Karpas-422 (cell line): Measurements from ENCODE around the gene RAB35. TPM values are rescaled to one million over a fixed set of nuclear protein-coding genes. Genes with fewer than 3 reads are reported as not detected.
"Not testable (repeated sequence)": the region's sequence is repeated elsewhere in the genome, so short reads cannot be mapped to it uniquely, and the experiment has no call there.

Source experiments
- DNase-seq: peaks from one replicate; pipeline ENCODE4 v3.0.0-alpha.2; 2015
- H2AFZ ChIP-seq: fragments of 200-600 bp; sonication (generic); 2 replicates; pipeline ENCODE4 v1.6.1; 2014; ENCODE audit warnings: antibody characterized with exemption, low read length, mixed read lengths
- H3K27ac ChIP-seq: fragments of 200-600 bp; sonication (generic); 2 replicates; pipeline ENCODE4 v1.5.1; 2014; ENCODE audit warnings: mild to moderate bottlenecking, low read length, moderate library complexity
- H3K27me3 ChIP-seq: fragments of 200-600 bp; sonication (generic); 2 replicates; pipeline ENCODE4 v1.6.1; 2014; ENCODE audit warnings: low read length, mixed read lengths
- H3K36me3 ChIP-seq: fragments of 200-600 bp; sonication (generic); 2 replicates; pipeline ENCODE4 v1.6.1; 2014; ENCODE audit warnings: low read length, mixed read lengths; ENCODE audit not compliant: insufficient read depth
- H3K4me1 ChIP-seq: fragments of 200-600 bp; sonication (generic); 2 replicates; pipeline ENCODE4 v1.6.1; 2014; ENCODE audit warnings: mild to moderate bottlenecking, low read length, mixed read lengths
- H3K4me2 ChIP-seq: fragments of 200-600 bp; sonication (generic); 2 replicates; pipeline ENCODE4 v1.6.1; 2014; ENCODE audit warnings: low read length, low read depth, mild to moderate bottlenecking; ENCODE audit not compliant: poor library complexity, severe bottlenecking
- H3K4me3 ChIP-seq: fragments of 200-600 bp; sonication (generic); 2 replicates; pipeline ENCODE4 v1.5.1; 2014; ENCODE audit warnings: mild to moderate bottlenecking, antibody characterized with exemption, low read length, mixed read lengths
- H3K79me2 ChIP-seq: fragments of 200-600 bp; sonication (generic); 2 replicates; pipeline ENCODE4 v1.6.1; 2014; ENCODE audit warnings: mild to moderate bottlenecking, low read length, mixed read lengths
- H3K9ac ChIP-seq: fragments of 200-600 bp; sonication (generic); 2 replicates; pipeline ENCODE4 v1.6.0; 2014; ENCODE audit warnings: low read length
- H3K9me2 ChIP-seq: fragments of 200-600 bp; sonication (generic), shearing (Covaris generic); replicated peaks from 2 replicates; pipeline ENCODE4 v1.6.0; 2014; ENCODE audit warnings: mild to moderate bottlenecking, low read length, moderate library complexity; ENCODE audit not compliant: insufficient read depth
- H3K9me3 ChIP-seq: fragments of 300-700, 200-600 bp; sonication (generic); 2 replicates; pipeline ENCODE4 v1.6.1; 2014; ENCODE audit warnings: low read length, mixed read lengths
- H4K20me1 ChIP-seq: fragments of 200-600 bp; sonication (generic); 2 replicates; pipeline ENCODE4 v1.6.1; 2014; ENCODE audit warnings: mild to moderate bottlenecking, antibody characterized with exemption, low read length, low read depth; ENCODE audit not compliant: insufficient read depth
- small RNA-seq: library from RNA; depleted of rRNA; stranded (forward); fragments of <200 nt; gene quantifications from one replicate; pipeline ENCODE3, GENCODE V24; 2014
- total RNA-seq: library from RNA; depleted of rRNA; stranded (reverse); fragments of >200 nt; shearing (Covaris generic); gene quantifications from 2 replicates; pipeline ENCODE4 v1.2.3, GENCODE V29; 2014; ENCODE audit warnings: low replicate concordance; rRNA removed

RAB35 gene
- total RNA-seq, 1 experiment from 2014 or later = 18.9 TPM

DNA sequence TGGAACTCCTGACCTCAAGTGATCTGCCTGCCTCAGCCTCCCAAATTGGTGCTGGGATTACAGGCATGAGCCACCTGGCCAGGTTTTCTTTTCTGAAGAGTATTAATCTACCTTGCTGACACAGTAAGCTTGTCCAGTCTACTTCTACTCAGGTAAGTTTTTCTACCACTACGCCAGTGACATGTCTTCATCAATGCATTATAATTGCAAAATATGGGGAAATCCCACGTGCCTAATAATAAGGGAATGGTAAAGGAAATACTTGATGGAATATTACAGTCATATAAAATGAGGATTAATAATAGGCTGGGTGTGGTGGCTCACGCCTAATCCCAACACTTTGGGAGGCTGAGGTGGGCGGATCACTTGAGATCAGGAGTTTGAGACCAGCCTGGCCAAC, 62.3 kb downstream of the RAB35 start:
- no peak overlapping the region for H3K4me2 ChIP-seq
- no peak for DNase-seq

DNA sequence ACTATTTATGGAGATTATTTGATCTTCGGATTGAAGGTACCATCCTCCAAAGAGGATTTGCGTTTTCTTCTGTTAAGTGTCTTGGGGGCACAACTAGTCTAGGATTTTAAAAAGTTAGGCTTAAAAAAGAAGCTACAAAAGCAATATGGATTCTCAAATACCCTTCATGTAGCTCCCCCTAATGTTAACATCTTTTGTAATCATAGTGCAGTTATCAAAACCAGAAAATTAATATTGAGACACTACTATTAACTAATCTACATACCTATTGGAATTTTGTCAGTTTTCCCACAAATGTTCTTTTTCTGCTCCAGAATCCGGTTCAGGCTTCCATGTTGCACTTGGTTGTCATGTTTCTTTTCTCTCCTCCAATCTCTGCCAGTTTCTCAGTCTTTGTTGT, 65.0 kb downstream of the RAB35 start:
- peaks cover 52% of the 10 kb centered on the region for H3K79me2 ChIP-seq
- no peak for DNase-seq
- no peaks in the 10 kb centered on the region for H3K9me2 ChIP-seq
- no peaks in the 10 kb centered on the region for H3K36me3 ChIP-seq
- H4K20me1 ChIP-seq = no peaks in the 10 kb centered on the region
- no peak overlapping the region for H3K4me3 ChIP-seq
- H3K9me3 ChIP-seq = no peaks in the 10 kb centered on the region
- H3K9ac ChIP-seq = no peak overlapping the region
- H3K27me3 ChIP-seq = no peaks in the 10 kb centered on the region
- H3K4me2 ChIP-seq = no peak overlapping the region
- H3K4me1 ChIP-seq = no peaks in the 10 kb centered on the region
- H3K27ac ChIP-seq = no peak overlapping the region
- no peak overlapping the region for H2AFZ ChIP-seq

More for the DNA sequence above, 62.3 kb downstream of the RAB35 start:
- Histone ChIP-seq H3K9me2 (no peaks in the 10 kb centered on the region), H2AFZ (no peak overlapping the region), H3K36me3 (no peaks in the 10 kb centered on the region), H3K9ac (no peak overlapping the region), H4K20me1 (no peaks in the 10 kb centered on the region), H3K27me3 (no peaks in the 10 kb centered on the region), H3K9me3 (no peaks in the 10 kb centered on the region), H3K79me2 (peaks cover 36% of the 10 kb centered on the region), H3K4me3 (no peak overlapping the region), H3K4me1 (no peaks in the 10 kb centered on the region), H3K27ac (no peak overlapping the region)

DNA sequence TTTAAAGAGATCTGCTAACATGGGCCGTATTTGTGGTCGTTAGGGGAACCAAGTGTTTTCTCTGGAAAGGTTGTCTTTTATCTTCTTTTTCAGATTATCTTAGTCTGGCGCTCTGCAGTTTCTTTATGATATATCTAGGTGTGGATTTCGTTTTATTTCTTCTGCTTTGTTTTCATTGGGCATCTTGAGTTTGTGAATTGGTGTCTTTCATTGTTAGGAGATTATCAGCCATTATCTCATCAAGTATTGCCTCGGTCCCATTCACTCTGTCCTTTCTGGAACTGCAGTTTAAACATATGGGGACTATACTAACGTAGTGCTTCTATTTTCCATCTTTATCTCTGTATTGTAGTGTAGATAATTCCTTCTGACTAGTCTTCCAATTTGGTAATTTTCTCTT, 67.1 kb downstream of the RAB35 start:
- no peaks in the 10 kb centered on the region for H3K9me2 ChIP-seq

DNA sequence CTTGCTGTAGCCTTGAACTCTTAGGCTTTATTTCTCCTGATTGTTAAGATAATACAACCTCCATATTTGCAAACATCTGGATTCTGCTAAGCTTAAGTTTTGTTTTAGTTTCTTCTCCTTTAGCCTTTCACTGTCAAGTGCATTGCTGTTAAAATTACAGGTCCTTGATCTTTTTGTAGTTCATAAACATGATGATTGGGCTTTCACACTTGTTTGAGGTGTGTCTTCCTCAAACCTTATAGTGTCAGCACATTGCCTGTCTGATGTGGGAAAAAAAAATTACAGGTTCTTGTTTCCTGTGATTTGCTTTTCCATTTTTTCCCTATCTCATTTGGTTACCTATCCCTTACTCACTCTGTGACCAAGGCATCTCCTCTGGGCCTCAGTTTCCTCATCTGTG, 68.3 kb downstream of the RAB35 start:
- H4K20me1 ChIP-seq = no peaks in the 10 kb centered on the region
- H3K4me2 ChIP-seq = no peak overlapping the region
- H3K79me2 ChIP-seq = peaks cover 56% of the 10 kb centered on the region
- no peak overlapping the region for H3K27ac ChIP-seq
- no peak overlapping the region for H3K9ac ChIP-seq
- H3K9me2 ChIP-seq = no peaks in the 10 kb centered on the region
- no peak for DNase-seq
- no peak overlapping the region for H2AFZ ChIP-seq
- H3K4me1 ChIP-seq = peaks cover 5% of the 10 kb centered on the region
- H3K4me3 ChIP-seq = no peak overlapping the region
- no peaks in the 10 kb centered on the region for H3K27me3 ChIP-seq
- no peaks in the 10 kb centered on the region for H3K9me3 ChIP-seq
- H3K36me3 ChIP-seq = peaks cover 7% of the 10 kb centered on the region; the same call in 1 of the 2 replicates

More for the DNA sequence above, 67.1 kb downstream of the RAB35 start:
- no peak overlapping the region for H3K4me2 ChIP-seq
- H3K36me3 ChIP-seq = peaks cover under 1% of the 10 kb centered on the region; the same call in 1 of the 2 replicates
- H3K79me2 ChIP-seq = peaks cover 52% of the 10 kb centered on the region
- H3K4me3 ChIP-seq = no peak overlapping the region
- H3K9me3 ChIP-seq = no peaks in the 10 kb centered on the region
- no peaks in the 10 kb centered on the region for H4K20me1 ChIP-seq
- H2AFZ ChIP-seq = no peak overlapping the region
- DNase-seq = no peak
- H3K9ac ChIP-seq = no peak overlapping the region
- H3K27ac ChIP-seq = no peak overlapping the region
- no peaks in the 10 kb centered on the region for H3K27me3 ChIP-seq
- H3K4me1 ChIP-seq = peaks cover 5% of the 10 kb centered on the region

DNA sequence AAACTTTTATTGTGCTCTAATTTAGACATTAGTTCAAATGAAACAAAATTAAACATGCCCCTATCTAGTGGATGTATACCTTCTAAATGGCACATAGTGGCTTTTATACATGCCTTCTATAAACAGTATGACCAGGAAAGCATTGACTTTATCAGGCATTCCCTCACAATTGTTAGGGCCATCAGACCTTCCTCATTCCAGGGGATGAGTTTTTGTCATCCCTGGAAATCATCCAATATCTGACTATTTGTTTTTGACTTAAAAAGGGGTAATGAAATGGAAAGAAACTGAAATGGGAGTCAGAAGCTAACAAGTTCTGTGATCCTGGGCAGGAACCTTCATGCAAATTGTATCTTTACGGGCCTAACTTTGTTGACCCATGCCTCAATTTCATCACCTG, 69.5 kb downstream of the RAB35 start:
- no peaks in the 10 kb centered on the region for H3K27me3 ChIP-seq
- no peak overlapping the region for H3K4me3 ChIP-seq
- no peaks in the 10 kb centered on the region for H3K9me3 ChIP-seq
- peaks cover 5% of the 10 kb centered on the region for H3K4me1 ChIP-seq
- no peak overlapping the region for H2AFZ ChIP-seq
- no peaks in the 10 kb centered on the region for H4K20me1 ChIP-seq
- no peak overlapping the region for H3K27ac ChIP-seq
- H3K9me2 ChIP-seq = no peaks in the 10 kb centered on the region
- peaks cover 7% of the 10 kb centered on the region; the same call in 1 of the 2 replicates for H3K36me3 ChIP-seq
- H3K4me2 ChIP-seq = no peak overlapping the region
- no peak overlapping the region for H3K9ac ChIP-seq
- DNase-seq = no peak
- H3K79me2 ChIP-seq = peaks cover 57% of the 10 kb centered on the region

DNA sequence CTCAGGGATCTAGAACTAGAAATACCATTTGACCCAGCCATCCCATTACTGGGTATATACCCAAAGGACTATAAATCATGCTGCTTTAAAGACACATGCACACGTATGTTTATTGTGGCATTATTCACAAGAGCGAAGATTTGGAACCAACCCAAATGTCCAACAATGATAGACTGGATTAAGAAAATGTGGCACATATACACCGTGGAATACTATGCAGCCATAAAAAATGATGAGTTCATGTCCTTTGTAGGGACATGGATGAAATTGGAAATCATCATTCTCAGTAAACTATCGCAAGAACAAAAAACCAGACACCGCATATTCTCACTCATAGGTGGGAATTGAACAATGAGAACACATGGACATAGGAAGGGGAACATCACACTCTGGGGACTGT, 71.2 kb downstream of the RAB35 start:
- not testable (repeated sequence) for H3K4me2 ChIP-seq, H3K27ac ChIP-seq, H3K4me3 ChIP-seq, H3K9me2 ChIP-seq, H3K27me3 ChIP-seq, H4K20me1 ChIP-seq, H3K36me3 ChIP-seq, H2AFZ ChIP-seq, H3K9ac ChIP-seq, H3K9me3 ChIP-seq, DNase-seq
- peaks cover 19% of the 10 kb centered on the region for H3K4me1 ChIP-seq
- peaks cover 68% of the 10 kb centered on the region for H3K79me2 ChIP-seq

Small RNA genes lying within 50 kb of the gene (small RNA-seq; reads per million reads assigned to genes)
- gene AC004812.1 = not detected
- not detected for gene MIR4498

Other genes starting within 250 kb of the RAB35 start
- gene CIT, start 239.4 kb downstream of the RAB35 start, total RNA-seq = 16.5 and 29.0 TPM in 2 replicates
- 28.5 and 57.6 TPM in 2 replicates for gene BICDL1, start 127.5 kb downstream of the RAB35 start, total RNA-seq
- 53.6 and 75.2 TPM in 2 replicates for gene GCN1, start 78.0 kb upstream of the RAB35 start, total RNA-seq
- gene RPLP0, start 84.4 kb upstream of the RAB35 start, total RNA-seq = 4,777 and 6,150 TPM in 2 replicates
- 1.9 and 2.5 TPM in 2 replicates for gene PXN, start 149.0 kb upstream of the RAB35 start, total RNA-seq
- under 0.01 TPM in 2 replicates for gene RNU4-2, start 175.2 kb upstream of the RAB35 start, total RNA-seq
- gene RNU4-1, start 176.5 kb upstream of the RAB35 start, total RNA-seq = under 0.01 TPM in 2 replicates
- gene SIRT4, start 185.6 kb upstream of the RAB35 start, total RNA-seq = 0.54 and 0.67 TPM in 2 replicates
- not detected in 2 replicates for gene PLA2G1B, start 211.0 kb upstream of the RAB35 start, total RNA-seq